ENCODE results near the gene TMEFF1. TPM values are rescaled to one million over a fixed set of nuclear protein-coding genes. Genes with fewer than 3 reads are reported as not detected.

TMEFF1 gene
- total RNA-seq, 1 experiment from 2014 or later = 3.3 TPM

DNA sequence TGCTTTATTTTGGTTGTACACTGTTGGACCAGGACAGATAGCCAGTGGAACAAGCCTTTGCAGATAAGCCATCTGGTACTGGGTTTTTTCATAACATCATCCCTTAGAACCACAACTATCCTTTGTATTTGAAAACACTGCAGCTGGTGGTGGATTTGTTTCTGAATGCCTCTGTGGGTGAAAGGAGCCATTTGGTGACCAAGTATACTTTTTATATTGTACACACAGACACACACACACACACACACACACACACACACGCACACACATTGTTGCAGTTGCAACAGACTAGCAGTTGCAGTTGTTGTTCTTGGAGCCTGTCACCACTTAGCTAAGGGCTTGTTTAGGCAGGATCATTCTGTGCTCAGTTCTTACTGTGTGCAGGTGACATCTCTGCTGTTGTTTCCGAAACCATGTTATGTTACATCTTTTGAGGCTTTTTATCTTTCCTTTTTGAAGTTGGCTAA is 82.0 kb downstream of the TMEFF1 start:
- Histone ChIP-seq H3K79me2 (ENCODE audit: insufficient read depth, low read length) (no peaks in the 10 kb centered on the region), H3K27me3 (ENCODE audit: insufficient read depth, low read length) (no peaks in the 10 kb centered on the region), H3K4me1 (ENCODE audit: control insufficient read depth in 1 of 2, insufficient read depth in 2 of 2, low read length in 2 of 2) (no peaks in the 10 kb centered on the region), H3K9me2 (ENCODE audit: insufficient read depth) (no peaks in the 10 kb centered on the region), H2AFZ (ENCODE audit: low read depth, low read length, poor library complexity, severe bottlenecking) (no peak overlapping the region), H3K9ac (ENCODE audit: low read length) (no peak overlapping the region), H3K9me3 (ENCODE audit: control insufficient read depth in 1 of 2, insufficient read depth in 1 of 2, low read depth in 1 of 2, low read length in 2 of 2) (no peaks in the 10 kb centered on the region), H3K27ac (ENCODE audit: low read depth, low read length) (no peak overlapping the region), H4K20me1 (ENCODE audit: insufficient read depth) (no peaks in the 10 kb centered on the region), H3K4me3 (replicated peaks in 1 of 2; ENCODE audit: low read depth in 1 of 2, low read length in 2 of 2) (no peak overlapping the region), H3K4me2 (ENCODE audit: low read length) (no peak overlapping the region), H3K36me3 (ENCODE audit: control insufficient read depth in 1 of 2, insufficient read depth in 2 of 2, low read length in 2 of 2) (no peaks in the 10 kb centered on the region)
- CTCF ChIA-PET = no interaction called here
- TF ChIP-seq POLR2AphosphoS5 (IDR thresholded peaks at IDR 0.05; ENCODE audit: low read depth, low read length) (no peak), RAD21 (IDR thresholded peaks at IDR 0.05; ENCODE audit: low read depth) (no peak), SP1 (IDR thresholded peaks at IDR 0.05; ENCODE audit: low read depth) (no peak), YY1 (IDR thresholded peaks at IDR 0.05; ENCODE audit: extremely low read depth, insufficient replicate concordance, low read depth, low read length) (no peak), CEBPB (IDR thresholded peaks at IDR 0.05; ENCODE audit: low read depth) (no peak), EZH2phosphoT487 (IDR thresholded peaks at IDR 0.05; ENCODE audit: borderline replicate concordance) (no peak), CBX3 (IDR thresholded peaks at IDR 0.05; ENCODE audit: low read depth) (no peak)
- TF ChIP-seq, protein P1, sequence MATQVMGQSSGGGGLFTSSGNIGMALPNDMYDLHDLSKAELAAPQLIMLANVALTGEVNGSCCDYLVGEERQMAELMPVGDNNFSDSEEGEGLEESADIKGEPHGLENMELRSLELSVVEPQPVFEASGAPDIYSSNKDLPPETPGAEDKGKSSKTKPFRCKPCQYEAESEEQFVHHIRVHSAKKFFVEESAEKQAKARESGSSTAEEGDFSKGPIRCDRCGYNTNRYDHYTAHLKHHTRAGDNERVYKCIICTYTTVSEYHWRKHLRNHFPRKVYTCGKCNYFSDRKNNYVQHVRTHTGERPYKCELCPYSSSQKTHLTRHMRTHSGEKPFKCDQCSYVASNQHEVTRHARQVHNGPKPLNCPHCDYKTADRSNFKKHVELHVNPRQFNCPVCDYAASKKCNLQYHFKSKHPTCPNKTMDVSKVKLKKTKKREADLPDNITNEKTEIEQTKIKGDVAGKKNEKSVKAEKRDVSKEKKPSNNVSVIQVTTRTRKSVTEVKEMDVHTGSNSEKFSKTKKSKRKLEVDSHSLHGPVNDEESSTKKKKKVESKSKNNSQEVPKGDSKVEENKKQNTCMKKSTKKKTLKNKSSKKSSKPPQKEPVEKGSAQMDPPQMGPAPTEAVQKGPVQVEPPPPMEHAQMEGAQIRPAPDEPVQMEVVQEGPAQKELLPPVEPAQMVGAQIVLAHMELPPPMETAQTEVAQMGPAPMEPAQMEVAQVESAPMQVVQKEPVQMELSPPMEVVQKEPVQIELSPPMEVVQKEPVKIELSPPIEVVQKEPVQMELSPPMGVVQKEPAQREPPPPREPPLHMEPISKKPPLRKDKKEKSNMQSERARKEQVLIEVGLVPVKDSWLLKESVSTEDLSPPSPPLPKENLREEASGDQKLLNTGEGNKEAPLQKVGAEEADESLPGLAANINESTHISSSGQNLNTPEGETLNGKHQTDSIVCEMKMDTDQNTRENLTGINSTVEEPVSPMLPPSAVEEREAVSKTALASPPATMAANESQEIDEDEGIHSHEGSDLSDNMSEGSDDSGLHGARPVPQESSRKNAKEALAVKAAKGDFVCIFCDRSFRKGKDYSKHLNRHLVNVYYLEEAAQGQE (IDR thresholded peaks at IDR 0.05; ENCODE audit: low read depth) = no peak
- TF ChIP-seq, protein P2, sequence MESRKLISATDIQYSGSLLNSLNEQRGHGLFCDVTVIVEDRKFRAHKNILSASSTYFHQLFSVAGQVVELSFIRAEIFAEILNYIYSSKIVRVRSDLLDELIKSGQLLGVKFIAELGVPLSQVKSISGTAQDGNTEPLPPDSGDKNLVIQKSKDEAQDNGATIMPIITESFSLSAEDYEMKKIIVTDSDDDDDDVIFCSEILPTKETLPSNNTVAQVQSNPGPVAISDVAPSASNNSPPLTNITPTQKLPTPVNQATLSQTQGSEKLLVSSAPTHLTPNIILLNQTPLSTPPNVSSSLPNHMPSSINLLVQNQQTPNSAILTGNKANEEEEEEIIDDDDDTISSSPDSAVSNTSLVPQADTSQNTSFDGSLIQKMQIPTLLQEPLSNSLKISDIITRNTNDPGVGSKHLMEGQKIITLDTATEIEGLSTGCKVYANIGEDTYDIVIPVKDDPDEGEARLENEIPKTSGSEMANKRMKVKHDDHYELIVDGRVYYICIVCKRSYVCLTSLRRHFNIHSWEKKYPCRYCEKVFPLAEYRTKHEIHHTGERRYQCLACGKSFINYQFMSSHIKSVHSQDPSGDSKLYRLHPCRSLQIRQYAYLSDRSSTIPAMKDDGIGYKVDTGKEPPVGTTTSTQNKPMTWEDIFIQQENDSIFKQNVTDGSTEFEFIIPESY (IDR thresholded peaks at IDR 0.05; ENCODE audit: extremely low read depth, insufficient replicate concordance, low read length) = no peak
- TF ChIP-seq, protein P3, sequence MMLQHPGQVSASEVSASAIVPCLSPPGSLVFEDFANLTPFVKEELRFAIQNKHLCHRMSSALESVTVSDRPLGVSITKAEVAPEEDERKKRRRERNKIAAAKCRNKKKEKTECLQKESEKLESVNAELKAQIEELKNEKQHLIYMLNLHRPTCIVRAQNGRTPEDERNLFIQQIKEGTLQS (IDR thresholded peaks at IDR 0.05) = no peak
- TF ChIP-seq, protein P4, sequence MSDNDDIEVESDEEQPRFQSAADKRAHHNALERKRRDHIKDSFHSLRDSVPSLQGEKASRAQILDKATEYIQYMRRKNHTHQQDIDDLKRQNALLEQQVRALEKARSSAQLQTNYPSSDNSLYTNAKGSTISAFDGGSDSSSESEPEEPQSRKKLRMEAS (IDR thresholded peaks at IDR 0.05) = no peak
- RAD21 ChIA-PET (ENCODE audit: low non-redundant PET in 1 of 2, low total read pairs in 2 of 2, uncharacterized antibody in 2 of 2, unreplicated experiment in 2 of 2) = no interaction called here
- no peak for DNase-seq (ENCODE audit: low read depth, low spot score)
- ATAC-seq = no peak
- no TSS peak for BruUV-seq (replicated peaks)
- POLR2A ChIA-PET = no interaction called here
- intact Hi-C loops (cut with micrococcal nuclease) = no loop called here

Data from HCT116 (cell line).